NCI-H774 (cell line): ENCODE measurements around the gene GPR37L1.
"Not testable (repeated sequence)": the region's sequence is repeated elsewhere in the genome, so short reads cannot be mapped to it uniquely, and the experiment has no call there.

ENCODE experiments used
- DNase-seq: peaks from one replicate; lab custom pipeline; 2025; lab: John Stamatoyannopoulos, UW

The GPR37L1 gene

GRCh38 chr1:202107801-202108731 lies 14.7 kb upstream of the GPR37L1 start:
- DNase-seq: peak; percentile 38

GRCh38 chr1:202110977-202111376 lies 11.7 kb upstream of the GPR37L1 start:
- DNase-seq: no peak

GRCh38 chr1:202111589-202111988 lies 11.1 kb upstream of the GPR37L1 start:
- not testable (repeated sequence) for DNase-seq

- DNase-seq: no peak
Measured at GRCh38 chr1:202112859-202113689, 9.6 kb upstream of the GPR37L1 start.

GRCh38 chr1:202113690-202114300 lies 8.9 kb upstream of the GPR37L1 start:
- DNase-seq: peak; percentile 47

GRCh38 chr1:202116287-202116686 lies 6.4 kb upstream of the GPR37L1 start:
- DNase-seq: no peak

- DNase-seq: no peak
Measured at GRCh38 chr1:202117898-202118371, 4.8 kb upstream of the GPR37L1 start.

GRCh38 chr1:202121006-202121405 lies 1.7 kb upstream of the GPR37L1 start:
- no peak for DNase-seq

- no peak for DNase-seq
Measured at GRCh38 chr1:202123336-202123813, 658 bp downstream of the GPR37L1 start.

- no peak for DNase-seq
Measured at GRCh38 chr1:202124142-202124541, 1.4 kb downstream of the GPR37L1 start.

GRCh38 chr1:202125611-202126010 lies 2.9 kb downstream of the GPR37L1 start:
- DNase-seq: no peak

- DNase-seq: no peak
Measured at GRCh38 chr1:202126426-202126825, 3.7 kb downstream of the GPR37L1 start.

GRCh38 chr1:202127061-202127460 lies 4.3 kb downstream of the GPR37L1 start:
- DNase-seq: no peak

- DNase-seq: no peak
Measured at GRCh38 chr1:202127836-202128622, 5.3 kb downstream of the GPR37L1 start.

- DNase-seq: no peak
Measured at GRCh38 chr1:202129453-202130296, 7.0 kb downstream of the GPR37L1 start.

- no peak for DNase-seq
Measured at GRCh38 chr1:202130297-202130721, 7.6 kb downstream of the GPR37L1 start.

- no peak for DNase-seq
Measured at GRCh38 chr1:202130816-202131522, 8.3 kb downstream of the GPR37L1 start.

- DNase-seq: no peak
Measured at GRCh38 chr1:202131956-202132821, 9.5 kb downstream of the GPR37L1 start.

- no peak for DNase-seq
Measured at GRCh38 chr1:202133001-202133400, 10.3 kb downstream of the GPR37L1 start.
